K562 (cell line): Measurements from ENCODE around the gene EYA3. TPM values are rescaled to one million over a fixed set of nuclear protein-coding genes. Genes with fewer than 3 reads are reported as not detected.

Experiments used
- BACH1 ChIP-seq: fragments of 200-800 bp; sonication (Bioruptor generic); IDR thresholded peaks from 2 replicates; pipeline ENCODE4 v1.6.1; 2016; ENCODE audit warnings: missing genetic modification characterization, missing compliant biosample characterization
- CHD2 ChIP-seq: IDR thresholded peaks from 2 replicates; pipeline ENCODE4 v1.6.1; 2011; ENCODE audit warnings: low read depth, low read length
- HMG20B ChIP-seq: fragments of 250-450 bp; sonication (Bioruptor Pico); IDR thresholded peaks from 2 replicates; pipeline ENCODE4 v1.5.0; 2021; ENCODE audit warnings: mild to moderate bottlenecking
- KAT7 ChIP-seq: sonication (generic); formaldehyde crosslinking; IDR thresholded peaks from 2 replicates; pipeline ENCODE4 v1.8.0; 2022; ENCODE audit warnings: missing genetic modification reagents, mild to moderate bottlenecking, borderline replicate concordance
- NR4A1 ChIP-seq, 2 experiments: fragments of 250-450 bp in 1 of 2; fragments of 450-650 bp in 1 of 2; sonication (Bioruptor Pico) in 1 of 2; IDR thresholded peaks; 2 replicates each; pipeline versions ENCODE4 v1.4.0 to v1.6.1; 2016 to 2020; ENCODE audit warnings: mild to moderate bottlenecking in 2 of 2, missing compliant biosample characterization in 1 of 2, missing genetic modification characterization in 1 of 2, moderate library complexity in 1 of 2
- SMAD1 ChIP-seq: fragments of 150-350 bp; IDR thresholded peaks from 2 replicates; pipeline ENCODE4 v1.6.1; 2014; ENCODE audit warnings: low read length, low read depth; ENCODE audit not compliant: partially characterized antibody
- SMARCA4 ChIP-seq: fragments of 450-650 bp; IDR thresholded peaks from 2 replicates; pipeline ENCODE4 v1.6.1; 2016
- SP1 ChIP-seq: sonication (generic); formaldehyde crosslinking; IDR thresholded peaks from 2 replicates; pipeline ENCODE4 v1.8.1; 2022; ENCODE audit warnings: mild to moderate bottlenecking, missing genetic modification reagents
- SRSF9 ChIP-seq: fragments of 200-400 bp; formaldehyde crosslinking; IDR thresholded peaks from 2 replicates; pipeline ENCODE4 v1.6.1; 2017; ENCODE audit warnings: low read depth, low read length, borderline replicate concordance
- TFAM ChIP-seq: fragments of 250-450 bp; sonication (Bioruptor Pico); conservative IDR thresholded peaks from 2 replicates; pipeline ENCODE4 v1.5.0; 2021; ENCODE audit warnings: mild to moderate bottlenecking, moderate library complexity
- ZNF316 ChIP-seq: fragments of 450-650 bp; IDR thresholded peaks from 2 replicates; pipeline ENCODE4 v1.6.1; 2016
- ZNF384 ChIP-seq: IDR thresholded peaks from 2 replicates; pipeline ENCODE4 v1.6.1; 2012; ENCODE audit warnings: low read depth, low read length, improper control_type of control experiment
- ZNF583 ChIP-seq: fragments of 250-450 bp; sonication (Bioruptor Pico); IDR thresholded peaks from 2 replicates; pipeline ENCODE4 v1.4.0; 2020
- polyA plus RNA-seq, 8 experiments: library from polyadenylated mRNA; depleted of rRNA in 4 of 8; stranded (reverse) in 5 of 8; unstranded in 3 of 8; fragments of >200 nt; fragmentation: Nextera tagmentation in 2 of 8; fragmentation: Illumina TruSeq in 1 of 8; extraction: Ambion mirVana in 2 of 8; extraction: Trizol in 1 of 8; gene quantifications; 2 replicates each; pipeline versions ENCODE4 v1.2.1 to v1.2.3, GENCODE V29; 2011 to 2014; ENCODE audit warnings: inconsistent platforms in 1 of 8, missing spikeins in 1 of 8
- total RNA-seq, 7 experiments: library from RNA; depleted of rRNA in 6 of 7; stranded (reverse); fragments of >200 nt in 6 of 7; fragmentation: Illumina TruSeq in 2 of 7; extraction: Trizol in 2 of 7; gene quantifications; 2 replicates each; pipeline versions ENCODE4 v1.2.1 to v1.2.3, GENCODE V29; 2011 to 2021; ENCODE audit warnings: low replicate concordance in 1 of 7
- TF ChIP-seq, protein P1 (sequence below): conservative IDR thresholded peaks from 2 replicates; pipeline ENCODE4 v1.6.1; 2011; ENCODE audit warnings: low read depth, mild to moderate bottlenecking, low read length; ENCODE audit not compliant: control insufficient read depth
- TF ChIP-seq, protein P2 (sequence below): sonication (generic); formaldehyde crosslinking; IDR thresholded peaks from 2 replicates; pipeline ENCODE4 v1.8.0; 2022; ENCODE audit warnings: mild to moderate bottlenecking, missing genetic modification reagents, borderline replicate concordance
- TF ChIP-seq, protein P3 (sequence below): fragments of 250-450 bp; sonication (Bioruptor Pico); IDR thresholded peaks from 2 replicates; pipeline ENCODE4 v1.5.0; 2021
- TF ChIP-seq, protein P4 (sequence below): fragments of 250-450 bp; sonication (Bioruptor Pico); IDR thresholded peaks from 2 replicates; pipeline ENCODE4 v1.5.0; 2021
- TF ChIP-seq, protein P5 (sequence below): sonication (generic); formaldehyde crosslinking; IDR thresholded peaks from 2 replicates; pipeline ENCODE4 v1.8.1; 2023; ENCODE audit warnings: missing genetic modification reagents, mild to moderate bottlenecking, borderline replicate concordance

The EYA3 gene
- total and polyA plus RNA-seq, 9 of the 15 experiments (the other 6 are each of a cell fraction or from before 2014, with no cell fraction given) = 21.7 to 64.0 (median 43.6) TPM

DNA sequence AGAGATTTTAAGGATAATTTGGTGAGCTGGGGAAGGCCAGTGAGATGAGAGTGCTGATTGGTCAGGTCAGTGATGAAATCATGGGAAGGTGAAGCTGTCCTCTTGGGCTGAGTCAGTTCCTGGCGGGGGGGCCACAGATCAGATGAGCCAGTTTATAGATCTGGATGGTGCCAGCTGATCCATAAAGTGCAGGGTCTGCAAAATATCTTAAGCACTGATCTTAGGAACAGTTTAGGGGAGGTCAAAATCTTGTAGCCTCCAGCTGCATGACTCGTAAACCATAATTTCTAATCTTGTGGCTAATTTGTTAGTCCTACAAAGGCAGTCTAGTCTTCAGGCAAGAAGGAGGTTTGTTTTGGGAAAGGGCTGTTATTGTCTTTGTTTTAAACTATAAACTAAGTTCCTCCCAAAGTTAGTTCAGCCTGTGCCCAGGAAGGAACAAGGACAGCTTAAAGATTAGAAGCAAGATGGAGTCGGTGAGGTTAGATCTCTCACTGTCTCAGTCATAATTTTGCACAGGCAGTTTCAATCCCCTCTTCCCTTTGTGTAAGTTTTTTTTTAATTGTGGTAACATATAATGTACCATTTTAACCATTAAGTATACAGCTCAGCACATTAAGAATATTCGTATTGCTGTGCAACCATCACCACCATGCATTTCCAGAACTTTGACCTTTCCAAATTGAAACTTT, 48.7 kb upstream of the EYA3 start (continued):
- TF ChIP-seq, protein P1, sequence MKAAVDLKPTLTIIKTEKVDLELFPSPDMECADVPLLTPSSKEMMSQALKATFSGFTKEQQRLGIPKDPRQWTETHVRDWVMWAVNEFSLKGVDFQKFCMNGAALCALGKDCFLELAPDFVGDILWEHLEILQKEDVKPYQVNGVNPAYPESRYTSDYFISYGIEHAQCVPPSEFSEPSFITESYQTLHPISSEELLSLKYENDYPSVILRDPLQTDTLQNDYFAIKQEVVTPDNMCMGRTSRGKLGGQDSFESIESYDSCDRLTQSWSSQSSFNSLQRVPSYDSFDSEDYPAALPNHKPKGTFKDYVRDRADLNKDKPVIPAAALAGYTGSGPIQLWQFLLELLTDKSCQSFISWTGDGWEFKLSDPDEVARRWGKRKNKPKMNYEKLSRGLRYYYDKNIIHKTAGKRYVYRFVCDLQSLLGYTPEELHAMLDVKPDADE = no peak
- TF ChIP-seq, protein P2, sequence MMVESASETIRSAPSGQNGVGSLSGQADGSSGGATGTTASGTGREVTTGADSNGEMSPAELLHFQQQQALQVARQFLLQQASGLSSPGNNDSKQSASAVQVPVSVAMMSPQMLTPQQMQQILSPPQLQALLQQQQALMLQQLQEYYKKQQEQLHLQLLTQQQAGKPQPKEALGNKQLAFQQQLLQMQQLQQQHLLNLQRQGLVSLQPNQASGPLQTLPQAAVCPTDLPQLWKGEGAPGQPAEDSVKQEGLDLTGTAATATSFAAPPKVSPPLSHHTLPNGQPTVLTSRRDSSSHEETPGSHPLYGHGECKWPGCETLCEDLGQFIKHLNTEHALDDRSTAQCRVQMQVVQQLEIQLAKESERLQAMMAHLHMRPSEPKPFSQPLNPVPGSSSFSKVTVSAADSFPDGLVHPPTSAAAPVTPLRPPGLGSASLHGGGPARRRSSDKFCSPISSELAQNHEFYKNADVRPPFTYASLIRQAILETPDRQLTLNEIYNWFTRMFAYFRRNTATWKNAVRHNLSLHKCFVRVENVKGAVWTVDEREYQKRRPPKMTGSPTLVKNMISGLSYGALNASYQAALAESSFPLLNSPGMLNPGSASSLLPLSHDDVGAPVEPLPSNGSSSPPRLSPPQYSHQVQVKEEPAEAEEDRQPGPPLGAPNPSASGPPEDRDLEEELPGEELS = no peak
- TF ChIP-seq SRSF9 (no peak), SMAD1 (no peak), ZNF384 (no peak), ZNF316 (peak; percentile 52), NR4A1 (CRISPR knock-in tag; IDR thresholded peaks at IDR 0.05) (no peak), NR4A1 (tag; IDR thresholded peaks at IDR 0.05) (peak; percentile 78), SP1 (CRISPR knock-in tag) (no peak), BACH1 (tag) (0 out of 2 replicates have a peak, but pooled peaks have one; percentile 29), KAT7 (CRISPR knock-in tag) (no peak), ZNF583 (no peak), CHD2 (no peak), TFAM (CRISPR knock-in tag) (no peak), HMG20B (CRISPR knock-in tag) (no peak), SMARCA4 (0 out of 2 replicates have a peak, but pooled peaks have one; percentile 31)
- TF ChIP-seq, protein P3, sequence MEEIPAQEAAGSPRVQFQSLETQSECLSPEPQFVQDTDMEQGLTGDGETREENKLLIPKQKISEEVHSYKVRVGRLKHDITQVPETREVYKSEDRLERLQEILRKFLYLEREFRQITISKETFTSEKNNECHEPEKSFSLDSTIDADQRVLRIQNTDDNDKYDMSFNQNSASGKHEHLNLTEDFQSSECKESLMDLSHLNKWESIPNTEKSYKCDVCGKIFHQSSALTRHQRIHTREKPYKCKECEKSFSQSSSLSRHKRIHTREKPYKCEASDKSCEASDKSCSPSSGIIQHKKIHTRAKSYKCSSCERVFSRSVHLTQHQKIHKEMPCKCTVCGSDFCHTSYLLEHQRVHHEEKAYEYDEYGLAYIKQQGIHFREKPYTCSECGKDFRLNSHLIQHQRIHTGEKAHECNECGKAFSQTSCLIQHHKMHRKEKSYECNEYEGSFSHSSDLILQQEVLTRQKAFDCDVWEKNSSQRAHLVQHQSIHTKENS (CRISPR knock-in tag) = no peak
- TF ChIP-seq, protein P4, sequence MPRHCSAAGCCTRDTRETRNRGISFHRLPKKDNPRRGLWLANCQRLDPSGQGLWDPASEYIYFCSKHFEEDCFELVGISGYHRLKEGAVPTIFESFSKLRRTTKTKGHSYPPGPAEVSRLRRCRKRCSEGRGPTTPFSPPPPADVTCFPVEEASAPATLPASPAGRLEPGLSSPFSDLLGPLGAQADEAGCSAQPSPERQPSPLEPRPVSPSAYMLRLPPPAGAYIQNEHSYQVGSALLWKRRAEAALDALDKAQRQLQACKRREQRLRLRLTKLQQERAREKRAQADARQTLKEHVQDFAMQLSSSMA (CRISPR knock-in tag) = no peak
- TF ChIP-seq, protein P5, sequence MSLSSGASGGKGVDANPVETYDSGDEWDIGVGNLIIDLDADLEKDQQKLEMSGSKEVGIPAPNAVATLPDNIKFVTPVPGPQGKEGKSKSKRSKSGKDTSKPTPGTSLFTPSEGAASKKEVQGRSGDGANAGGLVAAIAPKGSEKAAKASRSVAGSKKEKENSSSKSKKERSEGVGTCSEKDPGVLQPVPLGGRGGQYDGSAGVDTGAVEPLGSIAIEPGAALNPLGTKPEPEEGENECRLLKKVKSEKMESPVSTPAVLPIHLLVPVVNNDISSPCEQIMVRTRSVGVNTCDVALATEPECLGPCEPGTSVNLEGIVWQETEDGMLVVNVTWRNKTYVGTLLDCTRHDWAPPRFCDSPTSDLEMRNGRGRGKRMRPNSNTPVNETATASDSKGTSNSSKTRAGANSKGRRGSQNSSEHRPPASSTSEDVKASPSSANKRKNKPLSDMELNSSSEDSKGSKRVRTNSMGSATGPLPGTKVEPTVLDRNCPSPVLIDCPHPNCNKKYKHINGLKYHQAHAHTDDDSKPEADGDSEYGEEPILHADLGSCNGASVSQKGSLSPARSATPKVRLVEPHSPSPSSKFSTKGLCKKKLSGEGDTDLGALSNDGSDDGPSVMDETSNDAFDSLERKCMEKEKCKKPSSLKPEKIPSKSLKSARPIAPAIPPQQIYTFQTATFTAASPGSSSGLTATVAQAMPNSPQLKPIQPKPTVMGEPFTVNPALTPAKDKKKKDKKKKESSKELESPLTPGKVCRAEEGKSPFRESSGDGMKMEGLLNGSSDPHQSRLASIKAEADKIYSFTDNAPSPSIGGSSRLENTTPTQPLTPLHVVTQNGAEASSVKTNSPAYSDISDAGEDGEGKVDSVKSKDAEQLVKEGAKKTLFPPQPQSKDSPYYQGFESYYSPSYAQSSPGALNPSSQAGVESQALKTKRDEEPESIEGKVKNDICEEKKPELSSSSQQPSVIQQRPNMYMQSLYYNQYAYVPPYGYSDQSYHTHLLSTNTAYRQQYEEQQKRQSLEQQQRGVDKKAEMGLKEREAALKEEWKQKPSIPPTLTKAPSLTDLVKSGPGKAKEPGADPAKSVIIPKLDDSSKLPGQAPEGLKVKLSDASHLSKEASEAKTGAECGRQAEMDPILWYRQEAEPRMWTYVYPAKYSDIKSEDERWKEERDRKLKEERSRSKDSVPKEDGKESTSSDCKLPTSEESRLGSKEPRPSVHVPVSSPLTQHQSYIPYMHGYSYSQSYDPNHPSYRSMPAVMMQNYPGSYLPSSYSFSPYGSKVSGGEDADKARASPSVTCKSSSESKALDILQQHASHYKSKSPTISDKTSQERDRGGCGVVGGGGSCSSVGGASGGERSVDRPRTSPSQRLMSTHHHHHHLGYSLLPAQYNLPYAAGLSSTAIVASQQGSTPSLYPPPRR = no peak
